ENCODE data around the gene ENOX1. TPM values are rescaled to one million over a fixed set of nuclear protein-coding genes. Genes with fewer than 3 reads are reported as not detected.

The ENOX1 gene
- total and polyA plus RNA-seq, 2 of the 8 experiments (the other 6 are each of a cell fraction or from before 2014, with no cell fraction given) = 0.23 to 0.37 TPM

- Histone ChIP-seq H3K4me1 (replicated peaks in 1 of 4; ENCODE audit: control insufficient read depth in 3 of 4, insufficient read depth in 4 of 4, low read length in 3 of 4) (no peaks in the 10 kb centered on the region), H2BK15ac (ENCODE audit: low read length) (no peak overlapping the region), H2BK20ac (ENCODE audit: low read length) (no peak overlapping the region), H3K79me2 (ENCODE audit: control insufficient read depth in 1 of 2, insufficient read depth in 2 of 2, low read length in 2 of 2) (no peaks in the 10 kb centered on the region), H3K27ac (ENCODE audit: low read depth, low read length) (no peak overlapping the region), H4K20me1 (replicated peaks in 1 of 2; ENCODE audit: control insufficient read depth in 1 of 2, insufficient read depth in 2 of 2, low read length in 2 of 2) (no peaks in the 10 kb centered on the region), H3K18ac (ENCODE audit: extremely low read depth, low read length) (no peak overlapping the region), H4K91ac (replicated peaks; ENCODE audit: insufficient read length, low read length) (no peak overlapping the region), H3K79me1 (ENCODE audit: low read depth, low read length) (no peaks in the 10 kb centered on the region), H3K14ac (ENCODE audit: insufficient read length) (no peak overlapping the region), H2AK5ac (ENCODE audit: low read depth, low read length) (no peak overlapping the region), H3K9me3 (ENCODE audit: insufficient read depth in 2 of 2, low read depth in 1 of 2, low read length in 1 of 2) (no peaks in the 10 kb centered on the region), H3K4me2 (ENCODE audit: insufficient read depth in 1 of 2, low read depth in 2 of 2, low read length in 2 of 2) (no peak overlapping the region), H3K36me3 (ENCODE audit: control insufficient read depth in 2 of 4, insufficient read depth in 4 of 4, low read length in 3 of 4) (no peaks in the 10 kb centered on the region), H3K56ac (replicated peaks; ENCODE audit: insufficient read length, low read depth, low read length) (no peak overlapping the region), H3K23me2 (ENCODE audit: low read depth, low read length) (no peaks in the 10 kb centered on the region), H3K4me3 (ENCODE audit: extremely low read depth in 1 of 4, insufficient read depth in 2 of 4, low read depth in 3 of 4, low read length in 4 of 4) (no peak overlapping the region), H2AFZ (ENCODE audit: low read length) (no peak overlapping the region), H3K23ac (ENCODE audit: insufficient read length) (no peak overlapping the region), H2BK120ac (replicated peaks; ENCODE audit: low read depth, low read length) (no peak overlapping the region), H3K4ac (replicated peaks; ENCODE audit: insufficient read length, low read depth, low read length) (no peak overlapping the region), H3K9ac (replicated peaks in 1 of 4; ENCODE audit: extremely low read depth in 1 of 4, low read depth in 3 of 4, low read length in 3 of 4) (no peak overlapping the region), H2BK5ac (ENCODE audit: low read depth, low read length) (no peak overlapping the region), H4K5ac (ENCODE audit: insufficient read length, low read depth, low read length) (no peak overlapping the region), H3K27me3 (replicated peaks in 1 of 4; ENCODE audit: control insufficient read depth in 3 of 4, extremely low read depth in 1 of 4, insufficient read depth in 3 of 4, low read length in 3 of 4) (no peaks in the 10 kb centered on the region), H4K8ac (ENCODE audit: extremely low read depth, insufficient read depth, low read length) (no peak overlapping the region), H2BK12ac (ENCODE audit: low read depth, low read length) (no peak overlapping the region)
- TF ChIP-seq EGR1 (IDR thresholded peaks at IDR 0.05; ENCODE audit: borderline replicate concordance, low read depth, low read length) (no peak), RAD21 (IDR thresholded peaks at IDR 0.05 in 1 of 2, conservative IDR thresholded peaks at IDR 0.05 in 1 of 2; ENCODE audit: low read depth in 2 of 2, low read length in 2 of 2) (peak; percentile 38 to 48)
- TF ChIP-seq, protein P1, sequence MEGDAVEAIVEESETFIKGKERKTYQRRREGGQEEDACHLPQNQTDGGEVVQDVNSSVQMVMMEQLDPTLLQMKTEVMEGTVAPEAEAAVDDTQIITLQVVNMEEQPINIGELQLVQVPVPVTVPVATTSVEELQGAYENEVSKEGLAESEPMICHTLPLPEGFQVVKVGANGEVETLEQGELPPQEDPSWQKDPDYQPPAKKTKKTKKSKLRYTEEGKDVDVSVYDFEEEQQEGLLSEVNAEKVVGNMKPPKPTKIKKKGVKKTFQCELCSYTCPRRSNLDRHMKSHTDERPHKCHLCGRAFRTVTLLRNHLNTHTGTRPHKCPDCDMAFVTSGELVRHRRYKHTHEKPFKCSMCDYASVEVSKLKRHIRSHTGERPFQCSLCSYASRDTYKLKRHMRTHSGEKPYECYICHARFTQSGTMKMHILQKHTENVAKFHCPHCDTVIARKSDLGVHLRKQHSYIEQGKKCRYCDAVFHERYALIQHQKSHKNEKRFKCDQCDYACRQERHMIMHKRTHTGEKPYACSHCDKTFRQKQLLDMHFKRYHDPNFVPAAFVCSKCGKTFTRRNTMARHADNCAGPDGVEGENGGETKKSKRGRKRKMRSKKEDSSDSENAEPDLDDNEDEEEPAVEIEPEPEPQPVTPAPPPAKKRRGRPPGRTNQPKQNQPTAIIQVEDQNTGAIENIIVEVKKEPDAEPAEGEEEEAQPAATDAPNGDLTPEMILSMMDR (IDR thresholded peaks at IDR 0.05; ENCODE audit: control extremely low read depth in 1 of 3, insufficient read depth in 1 of 3, low read depth in 1 of 3, low read length in 3 of 3) = peak in 1 of 3 experiments; percentile 3; a peak in 2 of 4 replicates
- DNase-seq (ENCODE audit: low read depth in 1 of 2, low spot score in 2 of 2) (no peak), FAIRE-seq (no peak)
- WGBS, 2 experiments (ENCODE audit: extremely low coverage in 1 of 2, insufficient coverage in 1 of 2, insufficient read length in 1 of 2, insufficient replicate concordance in 2 of 2, low coverage in 1 of 2, low lambda C conversion rate in 2 of 2, missing lambda C conversion rate in 1 of 2) = 98% methylated on average over 2 of the region's 2 CpGs; no CpG with 5 or more reads in 1 of the 2 experiments
- ChIA-PET POLR2A (ENCODE audit: partially characterized antibody) (no interaction called here), CTCF (ENCODE audit: partially characterized antibody) (interaction anchor here (1.0 kb wide), 1 partner anchor 63 kb away, joined by 3 read pairs; no protein-coding TSS in a partner anchor)
Observed at GRCh38 chr13:43238341-43239083, 548.3 kb downstream of the ENOX1 start.

Measured in H1 (cell line).